NCI-H69 (cell line): ENCODE data around the gene KIAA1958.
"Not testable (repeated sequence)": the region's sequence is repeated elsewhere in the genome, so short reads cannot be mapped to it uniquely, and the experiment has no call there.

Experiments used
- DNase-seq: peaks from one replicate; lab custom pipeline; 2025; lab: John Stamatoyannopoulos, UW

KIAA1958 gene

GRCh38 chr9:112555101-112555643 is 68.5 kb downstream of the KIAA1958 start:
- no peak for DNase-seq

- DNase-seq: no peak
Measured at GRCh38 chr9:112555844-112556482, 69.3 kb downstream of the KIAA1958 start.

DNA sequence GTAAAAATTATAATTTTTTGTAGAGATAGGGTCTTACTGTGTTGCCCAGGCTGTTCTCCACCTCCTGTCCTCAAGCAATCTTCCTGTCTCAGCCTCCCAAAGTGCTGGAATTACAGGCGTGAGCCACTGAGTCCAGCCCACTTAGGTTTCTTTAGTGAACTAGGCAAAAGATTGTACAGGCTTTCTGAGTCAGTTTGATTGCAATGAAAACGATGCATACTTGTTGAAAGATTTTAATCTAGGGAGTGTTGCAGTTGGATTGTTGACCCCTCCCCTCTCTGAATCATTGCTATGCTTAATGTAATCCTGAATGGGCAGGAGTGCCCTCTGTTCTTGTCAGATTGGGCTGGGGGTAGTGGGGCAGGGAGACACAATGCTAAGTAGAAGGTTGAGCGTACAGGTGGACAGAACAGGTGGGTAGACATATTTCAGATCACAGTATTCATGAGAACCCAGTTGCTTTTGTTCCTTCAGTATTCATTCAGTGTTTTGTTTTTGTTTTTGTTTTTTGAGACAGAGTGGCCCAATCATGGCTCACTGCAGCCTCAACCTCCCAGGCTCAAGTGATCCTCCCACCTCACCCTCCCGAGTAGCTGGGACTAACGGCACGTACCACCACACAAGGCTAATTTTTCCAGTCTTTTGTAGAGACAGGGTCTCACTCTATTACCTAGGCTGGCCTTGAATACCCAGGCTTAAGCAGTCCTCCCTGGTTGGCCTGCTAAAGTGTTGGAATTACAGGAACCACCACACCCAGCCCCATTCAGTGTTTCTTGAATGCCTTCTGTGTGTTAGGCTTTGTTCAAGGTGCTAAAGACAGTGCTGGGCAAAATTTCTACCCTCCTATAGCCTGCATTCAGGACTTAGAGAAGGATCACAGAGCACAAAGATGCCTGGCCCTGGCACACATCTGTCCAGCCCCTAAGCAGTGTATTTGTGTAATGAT is 70.1 kb downstream of the KIAA1958 start:
- DNase-seq: no peak

- no peak for DNase-seq
Measured at GRCh38 chr9:112558476-112558875, 71.8 kb downstream of the KIAA1958 start.

- DNase-seq: no peak
Measured at GRCh38 chr9:112558978-112559377, 72.4 kb downstream of the KIAA1958 start.

DNA sequence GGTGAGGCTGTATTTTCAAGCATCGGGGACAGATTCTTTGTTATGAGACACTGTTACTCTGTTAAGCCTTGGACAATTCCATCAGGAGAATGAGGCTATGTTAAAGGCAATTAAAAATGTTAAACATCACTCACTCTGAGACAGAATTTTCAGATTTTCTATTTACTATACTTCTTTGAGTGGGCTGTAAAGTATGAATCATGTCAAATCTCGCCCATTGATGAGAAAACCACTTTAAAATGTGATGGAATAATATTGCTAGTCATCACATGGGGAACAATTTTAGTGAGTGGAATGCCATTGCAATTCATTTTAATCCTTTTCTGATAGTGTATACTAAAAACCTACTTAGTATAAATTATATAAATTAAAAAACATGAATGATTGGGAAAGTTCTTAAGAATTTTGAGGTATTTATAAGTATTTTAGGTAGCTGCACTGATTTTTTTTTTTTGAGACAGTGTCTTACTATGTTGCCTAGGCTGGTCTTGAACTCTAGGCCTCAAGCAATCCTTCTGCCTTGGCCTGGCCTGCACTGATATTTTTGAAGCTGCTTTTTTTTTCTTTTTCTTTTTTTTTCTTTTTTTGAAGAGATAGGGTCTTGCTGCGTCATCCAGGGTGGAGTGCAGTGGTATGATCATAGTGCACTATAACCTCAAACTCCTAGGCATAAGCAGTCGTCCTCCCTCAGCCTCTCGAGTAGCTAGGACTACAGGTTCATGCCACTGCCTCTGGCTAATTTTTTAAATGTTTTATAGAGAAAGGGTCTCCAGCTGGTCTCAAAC is 73.2 kb downstream of the KIAA1958 start:
- no peak for DNase-seq

DNA sequence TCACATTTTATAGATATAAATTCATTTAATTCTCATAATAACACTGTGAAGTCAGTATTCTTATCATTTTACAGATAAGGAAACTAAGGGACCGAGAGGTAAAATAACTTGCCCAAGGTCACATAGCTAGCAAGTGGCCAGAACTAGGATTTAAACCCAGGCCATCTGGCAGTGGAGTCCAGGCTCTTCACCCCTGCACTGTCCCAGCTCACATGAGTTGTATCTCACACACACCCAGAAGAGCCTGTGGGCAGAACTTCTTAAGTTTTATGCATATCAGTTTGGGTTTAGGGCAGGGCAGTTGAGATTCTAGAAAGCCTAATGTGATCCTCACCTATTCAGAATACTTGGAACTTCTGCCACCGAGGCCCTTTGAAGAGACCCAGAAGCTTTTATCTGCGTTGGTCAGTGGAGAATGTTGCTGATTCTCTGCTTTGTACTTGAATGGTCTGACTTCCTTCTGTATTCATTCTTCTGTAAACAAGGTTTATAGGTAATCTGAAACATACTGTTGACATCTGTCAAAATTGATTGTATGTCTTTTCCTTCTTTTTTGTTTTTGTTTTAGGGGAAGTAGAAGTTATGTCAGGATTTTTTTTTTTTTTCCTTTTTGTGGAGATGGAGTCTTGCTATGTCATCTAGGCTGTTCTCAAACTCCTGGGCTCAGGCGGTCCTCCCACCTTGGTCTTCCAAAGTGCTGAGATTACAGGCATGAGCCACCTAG is 75.8 kb downstream of the KIAA1958 start:
- no peak for DNase-seq

GRCh38 chr9:112569186-112569585 is 82.6 kb downstream of the KIAA1958 start:
- DNase-seq: no peak

DNA sequence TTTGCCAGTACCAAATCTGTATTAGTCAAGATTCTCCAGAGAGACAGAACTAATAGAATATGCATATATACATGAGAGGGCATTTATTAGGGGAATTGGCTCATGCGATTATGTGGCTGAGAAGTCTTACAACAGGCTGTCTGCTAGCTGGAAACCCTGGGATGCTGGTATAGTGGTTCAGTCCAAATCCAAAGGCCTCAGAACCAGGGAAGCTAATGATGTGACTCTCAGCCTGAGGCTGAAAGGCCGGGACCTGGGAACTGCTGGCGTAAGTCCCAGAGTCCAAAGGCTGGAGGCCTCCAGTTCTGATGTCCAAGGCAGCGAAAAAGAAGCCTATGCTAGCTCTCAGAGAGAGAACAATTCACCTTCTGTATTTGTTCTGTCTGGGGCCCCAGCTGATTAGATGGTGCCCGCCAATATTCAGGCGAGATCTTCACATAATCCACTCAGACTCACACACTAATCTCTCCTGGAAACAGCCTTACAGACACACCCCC is 84.1 kb downstream of the KIAA1958 start:
- no peak for DNase-seq

DNA sequence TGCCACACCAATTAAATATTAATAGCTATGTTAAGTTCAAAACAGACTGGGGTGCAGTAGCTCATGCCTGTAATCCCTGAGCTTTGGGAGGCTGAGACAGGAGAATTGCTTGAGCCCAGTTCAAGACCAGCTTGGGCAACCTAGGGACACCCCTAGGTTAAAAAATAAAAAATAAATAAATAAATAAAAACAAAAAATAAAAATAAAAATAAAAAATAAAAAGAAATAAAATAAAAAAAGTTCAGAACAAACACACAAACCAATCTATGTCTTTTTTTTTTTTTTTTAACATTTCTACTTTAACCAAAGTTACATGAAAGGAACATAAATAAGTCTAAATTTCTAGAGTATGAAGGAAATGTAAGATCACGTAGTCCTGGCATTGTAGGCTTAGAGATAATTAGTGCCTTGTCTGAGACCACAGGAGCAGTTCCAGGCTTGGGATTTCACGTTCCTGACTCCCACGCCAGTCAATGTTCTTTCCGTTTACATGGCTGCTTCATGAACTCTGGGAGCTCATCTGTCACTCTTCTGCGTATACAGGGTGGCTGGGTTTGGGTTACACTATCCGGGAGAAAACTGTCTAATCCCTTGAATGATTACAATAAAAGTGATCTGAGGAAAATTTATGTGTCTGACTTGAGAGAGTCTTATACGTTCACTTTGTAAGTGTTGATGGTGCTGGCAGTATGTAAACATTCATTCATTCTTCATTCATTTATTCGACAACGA is 85.2 kb downstream of the KIAA1958 start:
- DNase-seq: peak; percentile 19

GRCh38 chr9:112572416-112572815 is 85.8 kb downstream of the KIAA1958 start:
- peak; percentile 47 for DNase-seq

GRCh38 chr9:112574008-112574407 is 87.4 kb downstream of the KIAA1958 start:
- DNase-seq: no peak

GRCh38 chr9:112575107-112575506 is 88.5 kb downstream of the KIAA1958 start:
- no peak for DNase-seq

DNA sequence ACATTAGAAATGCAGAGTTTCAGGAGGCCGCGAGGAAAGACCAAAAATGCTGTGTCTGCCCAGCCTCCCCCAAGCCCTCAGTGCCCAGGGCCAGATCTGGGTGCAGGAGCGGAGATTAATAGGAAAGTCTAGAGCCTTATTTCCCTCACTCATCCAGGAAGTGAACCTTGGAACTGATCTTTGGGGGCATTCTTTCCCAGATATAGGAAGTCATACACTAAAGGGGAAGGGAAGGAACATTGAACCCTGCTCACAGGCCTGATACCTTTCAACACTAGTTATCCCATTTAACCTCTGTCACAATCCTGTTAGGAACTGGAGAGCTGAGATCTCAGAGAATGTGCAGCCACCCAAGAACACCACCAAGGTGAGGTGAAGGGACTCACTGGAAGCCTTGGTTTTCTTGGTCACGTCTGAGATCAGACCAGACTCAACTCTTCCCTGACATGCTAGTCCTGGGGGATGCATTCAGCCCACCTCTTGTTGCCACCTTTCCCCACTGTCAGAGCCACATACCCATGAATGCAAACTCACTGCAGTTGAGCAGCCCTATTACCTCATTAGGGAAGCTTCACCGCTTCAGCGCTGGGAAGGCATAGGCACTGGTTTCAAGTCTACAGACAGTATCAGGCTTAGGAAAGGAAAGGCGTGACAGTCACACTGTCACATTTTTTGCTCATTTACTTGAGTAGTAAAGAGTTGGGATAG is 95.0 kb downstream of the KIAA1958 start:
- no peak for DNase-seq

- DNase-seq: no peak
Measured at GRCh38 chr9:112582371-112583262, 96.0 kb downstream of the KIAA1958 start.

DNA sequence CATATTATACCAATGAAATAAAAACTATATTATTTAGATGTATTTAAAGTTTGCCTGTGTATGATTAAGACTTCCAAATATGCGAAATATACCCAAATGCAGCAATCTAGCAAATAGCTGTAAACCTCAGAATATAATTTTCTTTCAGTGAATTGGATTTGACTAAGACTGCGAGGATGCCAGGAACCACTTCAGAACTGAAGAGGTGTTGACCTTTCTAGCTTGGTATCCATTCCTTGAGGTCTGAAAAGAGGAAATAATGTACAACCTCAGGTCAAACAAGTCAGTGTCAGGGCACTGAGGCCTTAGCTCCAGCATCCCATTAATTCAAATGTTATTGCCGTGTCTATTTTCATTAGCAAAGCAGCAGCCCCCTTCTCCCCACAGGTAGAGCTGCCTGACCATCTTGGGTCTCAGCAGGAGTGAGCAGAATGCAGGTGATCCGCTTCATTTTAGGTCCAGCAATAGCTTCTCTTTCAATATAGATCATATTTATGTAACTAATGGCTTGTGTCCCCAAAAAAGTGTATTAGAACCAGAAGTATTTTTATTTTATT is 100.0 kb downstream of the KIAA1958 start:
- DNase-seq: no peak

- DNase-seq: not testable (repeated sequence)
Measured at GRCh38 chr9:112591875-112592274, 105.2 kb downstream of the KIAA1958 start.

- DNase-seq: peak; percentile 82
Measured at GRCh38 chr9:112599732-112600131, 113.1 kb downstream of the KIAA1958 start.

GRCh38 chr9:112601636-112602035 is 115.0 kb downstream of the KIAA1958 start:
- DNase-seq: peak; percentile 27
